Choroid plexus epithelial cell (primary cell): Measurements from ENCODE around the gene RASAL2.

Source experiments
- DNase-seq: peaks from one replicate; pipeline ENCODE4 v3.0.0-alpha.2; 2010; ENCODE audit warnings: low read depth
- H3K4me3 ChIP-seq: 2 replicates; pipeline ENCODE4 v1.5.1; 2011; ENCODE audit warnings: low read depth, mild to moderate bottlenecking, control low read depth, low read length, moderate library complexity
- CTCF ChIP-seq: conservative IDR thresholded peaks from 2 replicates; pipeline ENCODE4 v1.5.1; 2011; ENCODE audit warnings: low read depth, mild to moderate bottlenecking, control low read depth, inconsistent platforms, low read length, moderate library complexity

RASAL2 gene

GRCh38 chr1:178492341-178492740, 398.4 kb downstream of the RASAL2 start:
- no peak for DNase-seq
- H3K4me3 ChIP-seq: no peak overlapping the region
- no peak for TF ChIP-seq CTCF

- DNase-seq: no peak
Observed at GRCh38 chr1:178493301-178493741, 399.4 kb downstream of the RASAL2 start.

GRCh38 chr1:178494569-178494971, 400.7 kb downstream of the RASAL2 start:
- TF ChIP-seq CTCF: no peak
- H3K4me3 ChIP-seq: no peak overlapping the region
- DNase-seq: no peak

More at GRCh38 chr1:178493301-178493741, 399.4 kb downstream of the RASAL2 start:
- TF ChIP-seq CTCF: no peak
- H3K4me3 ChIP-seq: no peak overlapping the region

- no peak for DNase-seq
- no peak for TF ChIP-seq CTCF
- H3K4me3 ChIP-seq: no peak overlapping the region
Observed at GRCh38 chr1:178495158-178495557, 401.3 kb downstream of the RASAL2 start.

GRCh38 chr1:178495741-178496409, 402.0 kb downstream of the RASAL2 start:
- H3K4me3 ChIP-seq: no peak overlapping the region
- no peak for TF ChIP-seq CTCF
- no peak for DNase-seq

- no peak for DNase-seq
- no peak within 1 kb of the TSS for H3K4me3 ChIP-seq
- TF ChIP-seq CTCF: no peak
Observed at GRCh38 chr1:178496410-178497135, 402.7 kb downstream of the RASAL2 start, which contains the start of gene CLEC20A. Gene CLEC20A (minus strand): TSS chr1:178496964. CDS start chr1:178496939, 25 bp downstream.

GRCh38 chr1:178497903-178498478, 404.1 kb downstream of the RASAL2 start:
- DNase-seq: no peak
- no peak for TF ChIP-seq CTCF
- H3K4me3 ChIP-seq: no peak overlapping the region
